Effector memory CD8-positive, alpha-beta T cell (primary cell): ENCODE data around the gene RCAN1.
A peak's percentile ranks its signal among the peaks of the same experiment; 100 is the strongest.

Experiments
- ATAC-seq: fragments of 150-1000 bp; cut with Tn5 transposase; replicated peaks from 2 replicates; pipeline ENCODE4 v1.10.0; 2021; ENCODE audit warnings: mild to moderate bottlenecking, moderate library complexity
- DNase-seq, 3 experiments: peaks; one replicate each; pipeline ENCODE4 v3.0.0; 2021
- H3K27ac Mint-ChIP-seq, 2 donors: one replicate each; pipeline ENCODE4 v1.8.0; 2022; ENCODE audit warnings: mild to moderate bottlenecking in 2 of 2, mixed read lengths in 2 of 2, moderate library complexity in 2 of 2
- H3K27me3 Mint-ChIP-seq, 2 donors: one replicate each; pipeline ENCODE4 v1.8.0; 2022; ENCODE audit warnings: mixed read lengths in 2 of 2
- H3K36me3 Mint-ChIP-seq: one replicate; pipeline ENCODE4 v1.8.0; 2022; ENCODE audit warnings: mild to moderate bottlenecking, moderate library complexity, mixed read lengths; ENCODE audit not compliant: insufficient read depth
- H3K4me1 Mint-ChIP-seq, 2 donors: one replicate each; pipeline ENCODE4 v1.8.0; 2022; ENCODE audit warnings: low read depth in 2 of 2, mixed read lengths in 2 of 2
- H3K4me3 Mint-ChIP-seq, 2 donors: one replicate each; pipeline ENCODE4 v1.8.0; 2022; ENCODE audit warnings: mild to moderate bottlenecking in 2 of 2, mixed read lengths in 2 of 2, moderate library complexity in 2 of 2
- H3K9me3 Mint-ChIP-seq, 2 donors: one replicate each; pipeline ENCODE4 v1.8.0; 2022; ENCODE audit warnings: mixed read lengths in 2 of 2
- total RNA-seq, 9 experiments: gene quantifications; one replicate each; lab custom pipeline; 2026; lab: John Stamatoyannopoulos, UW

RCAN1 gene
- total RNA-seq = 3.4 to 19.6 (median 13.6) reads per million in 9 experiments

DNA sequence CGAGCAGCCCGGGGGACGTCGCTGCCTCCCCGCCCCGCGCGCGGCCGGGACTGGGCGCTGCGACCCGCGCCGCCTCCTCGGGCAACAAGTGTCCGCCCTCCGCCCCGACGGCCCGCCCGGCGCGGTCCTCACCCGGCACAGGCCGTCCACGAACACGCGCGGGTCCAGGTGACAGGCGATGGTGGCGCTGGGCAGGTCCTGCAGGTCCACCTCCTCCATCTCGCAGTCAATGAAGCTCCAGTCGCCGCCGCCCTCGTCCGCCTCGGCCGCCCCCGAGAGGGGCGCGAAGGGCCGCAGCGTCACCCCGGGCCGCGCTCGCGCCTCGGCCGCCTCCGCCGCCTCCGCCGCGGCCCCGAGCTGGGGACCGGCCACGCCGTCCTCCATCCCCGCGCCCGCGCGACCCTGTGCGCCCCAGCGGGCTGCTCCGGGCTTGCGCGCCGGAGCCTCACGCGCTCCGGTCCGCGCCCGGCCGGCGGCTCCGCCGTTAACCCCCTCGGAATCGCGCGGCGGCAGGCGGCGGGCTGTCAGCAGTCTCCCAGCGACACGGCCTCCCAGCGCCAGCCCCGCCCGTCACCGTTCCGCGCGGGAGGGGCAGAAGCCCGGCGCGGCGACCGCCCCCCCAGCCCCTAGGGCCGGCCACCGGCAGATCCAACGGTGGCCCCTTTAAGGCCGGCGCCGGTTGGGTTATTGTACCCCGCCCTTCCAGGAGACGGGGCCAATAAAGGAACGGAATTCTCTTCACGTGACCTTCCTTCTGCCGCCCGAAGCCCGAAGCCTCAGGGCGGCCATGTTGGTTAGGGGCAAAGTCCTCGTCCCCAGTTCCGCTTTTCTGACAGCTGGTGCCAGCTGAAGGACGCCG lies at the start of gene RCAN1:
RCAN1 (minus strand) TSS at position 486 of the 859 bp plus-strand sequence; CDS start at position 384, 102 bp downstream.
- H3K4me3 Mint-ChIP-seq = peak within 1 kb of the TSS; percentile 86 to 88
- ATAC-seq = peak; percentile 95
- H3K27me3 Mint-ChIP-seq = no peaks in the 10 kb centered on the region
- no peaks in the 10 kb centered on the region for H3K36me3 Mint-ChIP-seq
- H3K4me1 Mint-ChIP-seq = peaks cover 21 to 23% of the 10 kb centered on the region in 2 donors
- H3K9me3 Mint-ChIP-seq = no peaks in the 10 kb centered on the region
- peak; percentile 79 to 81 (median 80) for DNase-seq
- H3K27ac Mint-ChIP-seq = peak within 1 kb of the TSS; percentile 81 to 93

- H3K4me1 Mint-ChIP-seq = no peaks in the 10 kb centered on the region
- H3K27ac Mint-ChIP-seq = no peak overlapping the region
- DNase-seq (no peak), ATAC-seq (no peak)
- H3K9me3 Mint-ChIP-seq = peaks cover 1 to 25% of the 10 kb centered on the region in 2 donors
- H3K36me3 Mint-ChIP-seq = no peaks in the 10 kb centered on the region
- H3K4me3 Mint-ChIP-seq = no peak overlapping the region
- H3K27me3 Mint-ChIP-seq = peaks cover 50 to 77% of the 10 kb centered on the region in 2 donors
Measured at GRCh38 chr21:34661848-34662247, 46.9 kb upstream of the RCAN1 start.

- H3K4me3 Mint-ChIP-seq = no peak overlapping the region
- no peak for DNase-seq
- H3K27ac Mint-ChIP-seq = no peak overlapping the region
- H3K4me1 Mint-ChIP-seq = no peaks in the 10 kb centered on the region
- ATAC-seq = no peak
- no peaks in the 10 kb centered on the region for H3K36me3 Mint-ChIP-seq
- peaks cover 68 to 82% of the 10 kb centered on the region in 2 donors for H3K27me3 Mint-ChIP-seq
- no peaks in the 10 kb centered on the region for H3K9me3 Mint-ChIP-seq
Measured at GRCh38 chr21:34653522-34653921, 38.6 kb upstream of the RCAN1 start.

GRCh38 chr21:34651642-34652041 lies 36.7 kb upstream of the RCAN1 start:
- DNase-seq (no peak), ATAC-seq (no peak)
- Mint-ChIP-seq H3K4me3 (no peak overlapping the region), H3K27ac (no peak overlapping the region), H3K27me3 (peaks cover 66 to 74% of the 10 kb centered on the region in 2 donors), H3K9me3 (no peaks in the 10 kb centered on the region), H3K4me1 (no peaks in the 10 kb centered on the region), H3K36me3 (no peaks in the 10 kb centered on the region)

DNA sequence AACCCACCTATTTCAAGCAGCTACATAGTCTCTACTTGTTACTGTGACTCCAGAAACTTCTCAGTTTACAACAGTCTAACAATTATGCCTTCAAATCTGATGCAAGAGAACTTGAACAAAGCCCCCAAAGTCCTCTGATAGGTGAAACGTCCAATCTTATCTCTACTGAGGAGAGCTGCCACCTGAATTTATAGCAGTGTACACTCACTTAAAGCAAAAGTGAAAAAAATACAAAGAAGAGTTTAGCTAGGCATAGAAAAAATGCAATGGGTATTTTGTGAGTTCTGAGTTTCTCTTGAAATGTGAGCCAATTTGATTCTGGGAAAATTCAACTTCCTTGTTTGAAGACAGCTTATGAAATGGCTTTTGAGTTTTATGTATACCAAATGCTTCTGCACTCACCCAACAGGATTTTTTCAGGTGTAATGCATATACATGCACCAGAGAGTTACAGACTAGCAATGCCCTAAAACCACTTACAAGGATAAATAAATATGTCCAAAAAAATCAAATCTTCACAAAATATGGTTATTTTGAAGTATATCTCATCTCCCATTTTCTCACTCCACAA lies 36.0 kb upstream of the RCAN1 start:
- Mint-ChIP-seq H3K27ac (no peak overlapping the region), H3K4me3 (no peak overlapping the region), H3K36me3 (no peaks in the 10 kb centered on the region), H3K27me3 (peaks cover 59 to 67% of the 10 kb centered on the region in 2 donors), H3K4me1 (no peaks in the 10 kb centered on the region), H3K9me3 (no peaks in the 10 kb centered on the region)
- ATAC-seq (no peak), DNase-seq (no peak)

- DNase-seq = no peak
- no peak for ATAC-seq
- no peak overlapping the region for H3K4me3 Mint-ChIP-seq
- no peak overlapping the region for H3K27ac Mint-ChIP-seq
- H3K27me3 Mint-ChIP-seq = peaks cover 52 to 60% of the 10 kb centered on the region in 2 donors
- H3K9me3 Mint-ChIP-seq = no peaks in the 10 kb centered on the region
- H3K4me1 Mint-ChIP-seq = no peaks in the 10 kb centered on the region
- no peaks in the 10 kb centered on the region for H3K36me3 Mint-ChIP-seq
Measured at GRCh38 chr21:34649400-34649799, 34.5 kb upstream of the RCAN1 start.

GRCh38 chr21:34648739-34649297 lies 33.9 kb upstream of the RCAN1 start:
- no peaks in the 10 kb centered on the region for H3K4me1 Mint-ChIP-seq
- H3K36me3 Mint-ChIP-seq = no peaks in the 10 kb centered on the region
- H3K27me3 Mint-ChIP-seq = peaks cover 46 to 54% of the 10 kb centered on the region in 2 donors
- no peaks in the 10 kb centered on the region for H3K9me3 Mint-ChIP-seq
- H3K27ac Mint-ChIP-seq = no peak overlapping the region
- no peak for ATAC-seq
- DNase-seq = no peak
- H3K4me3 Mint-ChIP-seq = no peak overlapping the region

DNA sequence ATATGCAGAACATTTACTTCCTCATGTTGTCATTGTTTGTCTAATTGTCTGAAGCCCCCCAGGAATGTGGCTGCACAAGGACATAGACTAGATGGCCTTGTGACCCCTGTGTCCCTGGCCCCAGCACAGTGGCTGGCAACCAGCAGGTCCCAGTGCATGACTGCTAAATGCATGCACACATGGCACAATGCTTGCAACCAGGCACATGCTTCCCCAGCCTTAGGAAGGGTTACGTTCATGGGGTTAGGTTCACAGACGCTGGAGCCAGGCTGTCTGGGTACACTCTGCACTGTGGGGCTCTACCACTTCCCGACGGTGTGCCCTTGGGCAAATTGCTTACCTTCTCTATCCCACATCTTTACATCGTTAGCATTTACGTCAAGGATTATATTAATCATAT lies 32.6 kb upstream of the RCAN1 start:
- ATAC-seq (no peak), DNase-seq (no peak)
- no peaks in the 10 kb centered on the region for H3K36me3 Mint-ChIP-seq
- no peaks in the 10 kb centered on the region for H3K4me1 Mint-ChIP-seq
- no peak overlapping the region for H3K4me3 Mint-ChIP-seq
- no peaks in the 10 kb centered on the region for H3K9me3 Mint-ChIP-seq
- H3K27me3 Mint-ChIP-seq = peaks cover 34 to 42% of the 10 kb centered on the region in 2 donors
- H3K27ac Mint-ChIP-seq = no peak overlapping the region

DNA sequence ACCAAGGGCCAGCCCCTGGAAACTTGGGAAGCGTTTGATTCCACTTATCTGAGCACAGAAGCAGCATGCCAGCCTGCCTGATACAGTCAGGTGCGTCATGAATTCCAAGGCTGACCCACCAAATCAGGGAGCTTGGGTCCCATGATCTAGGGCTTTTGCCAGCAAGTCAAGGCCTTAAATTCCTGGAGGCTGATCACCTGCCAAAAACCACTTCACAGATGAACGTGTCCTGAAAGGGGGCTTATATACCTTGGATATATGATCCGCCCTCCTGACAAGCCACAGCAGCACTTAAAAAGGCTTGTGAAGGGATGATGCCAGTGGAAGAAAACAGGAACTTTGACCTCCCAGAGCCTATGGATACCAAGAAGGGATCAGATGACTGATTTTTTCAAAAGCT lies 29.9 kb upstream of the RCAN1 start:
- peaks cover 8 to 15% of the 10 kb centered on the region in 2 donors for H3K4me1 Mint-ChIP-seq
- H3K9me3 Mint-ChIP-seq = no peaks in the 10 kb centered on the region
- H3K27ac Mint-ChIP-seq = no peak overlapping the region
- no peak overlapping the region for H3K4me3 Mint-ChIP-seq
- no peak for ATAC-seq
- peaks cover 3% of the 10 kb centered on the region for H3K36me3 Mint-ChIP-seq
- no peak for DNase-seq
- peaks cover 24 to 29% of the 10 kb centered on the region in 2 donors for H3K27me3 Mint-ChIP-seq

DNA sequence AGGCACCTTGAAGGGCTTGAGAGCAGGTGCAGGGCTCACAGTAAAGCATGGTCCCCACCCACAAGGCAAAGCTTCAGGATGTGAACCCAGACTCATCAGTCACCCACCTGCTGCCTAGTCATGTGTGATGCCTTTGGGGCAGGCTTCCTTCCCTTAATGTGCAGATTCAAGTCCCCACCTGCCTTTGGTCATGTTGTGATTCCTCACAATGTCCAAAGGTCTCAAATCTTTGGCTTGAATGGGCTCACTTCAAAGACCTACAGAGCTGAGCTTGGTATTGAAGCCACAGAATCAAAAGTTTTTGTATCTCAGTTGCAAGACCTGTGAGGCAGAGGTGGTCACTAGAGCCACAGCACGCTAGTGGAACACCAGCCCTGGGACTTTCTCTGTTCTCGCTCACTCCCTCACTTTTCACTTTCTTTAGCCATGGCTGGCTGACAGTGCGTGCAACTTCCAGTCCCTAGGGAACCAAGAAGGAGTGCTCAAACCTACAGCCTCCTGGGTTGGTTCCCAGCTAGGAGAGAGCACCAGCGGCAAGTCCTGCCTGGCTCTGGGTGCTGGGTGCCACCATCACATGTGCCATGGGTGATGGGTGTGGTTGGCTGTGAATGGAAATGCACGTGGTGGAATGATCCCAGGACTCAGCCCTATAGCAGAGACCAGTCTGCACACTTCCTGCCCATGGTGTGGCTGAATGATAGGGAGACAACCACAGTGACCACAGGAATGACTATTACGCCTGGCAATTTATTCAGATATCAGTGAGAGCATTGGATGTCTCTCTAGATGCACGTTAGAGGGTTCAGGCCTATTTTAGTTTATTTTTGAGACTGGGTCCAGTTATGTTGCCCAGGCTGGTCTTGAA lies 27.5 kb upstream of the RCAN1 start:
- Mint-ChIP-seq H3K9me3 (no peaks in the 10 kb centered on the region), H3K36me3 (peaks cover 3% of the 10 kb centered on the region), H3K27me3 (peaks cover 4 to 6% of the 10 kb centered on the region in 2 donors), H3K4me3 (no peak overlapping the region), H3K4me1 (peaks cover 9 to 23% of the 10 kb centered on the region in 2 donors), H3K27ac (no peak overlapping the region)
- no peak for DNase-seq
- no peak for ATAC-seq

DNA sequence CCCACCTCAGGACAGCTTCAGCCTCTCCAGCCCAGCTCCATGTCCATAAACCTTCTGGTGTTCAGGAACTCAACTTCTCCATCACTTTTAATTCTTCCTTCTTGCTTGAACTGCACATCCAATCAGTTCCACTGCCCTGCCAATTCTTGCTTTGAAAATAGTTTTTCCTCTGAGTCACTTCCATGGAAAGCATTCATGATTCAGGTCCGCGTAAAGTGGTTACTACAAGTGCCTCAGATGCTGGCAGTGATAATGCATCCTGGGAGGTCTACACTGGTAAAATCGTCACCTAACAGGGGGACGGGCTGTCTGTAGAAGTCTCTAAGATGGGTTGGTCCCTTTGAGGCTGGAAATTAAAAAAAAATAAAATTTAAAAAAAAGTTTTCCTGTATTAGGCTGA lies 25.9 kb upstream of the RCAN1 start:
- peak overlapping the region; percentile 68 to 74 for H3K4me3 Mint-ChIP-seq
- H3K9me3 Mint-ChIP-seq = no peaks in the 10 kb centered on the region
- peaks cover 9 to 23% of the 10 kb centered on the region in 2 donors for H3K4me1 Mint-ChIP-seq
- H3K27ac Mint-ChIP-seq = peak overlapping the region; percentile 11 to 94
- DNase-seq = no peak
- ATAC-seq = no peak
- peaks cover 3% of the 10 kb centered on the region for H3K36me3 Mint-ChIP-seq
- H3K27me3 Mint-ChIP-seq = peaks cover 0 to 9% of the 10 kb centered on the region in 2 donors

- peak overlapping the region; percentile 29 to 94 for H3K27ac Mint-ChIP-seq
- ATAC-seq (peak; percentile 69), DNase-seq (no peak)
- no peaks in the 10 kb centered on the region for H3K9me3 Mint-ChIP-seq
- peaks cover 0 to 10% of the 10 kb centered on the region in 2 donors for H3K27me3 Mint-ChIP-seq
- H3K36me3 Mint-ChIP-seq = peaks cover 3% of the 10 kb centered on the region
- peaks cover 9 to 23% of the 10 kb centered on the region in 2 donors for H3K4me1 Mint-ChIP-seq
- peak overlapping the region; percentile 68 to 74 for H3K4me3 Mint-ChIP-seq
Measured at GRCh38 chr21:34639882-34640788, 25.2 kb upstream of the RCAN1 start.
